SHP77 (cell line): ENCODE results near the gene STUB1.

Experiments used
- DNase-seq, 2 experiments: peaks; one replicate each; lab custom pipeline; 2025; lab: John Stamatoyannopoulos, UW

STUB1 gene

DNA sequence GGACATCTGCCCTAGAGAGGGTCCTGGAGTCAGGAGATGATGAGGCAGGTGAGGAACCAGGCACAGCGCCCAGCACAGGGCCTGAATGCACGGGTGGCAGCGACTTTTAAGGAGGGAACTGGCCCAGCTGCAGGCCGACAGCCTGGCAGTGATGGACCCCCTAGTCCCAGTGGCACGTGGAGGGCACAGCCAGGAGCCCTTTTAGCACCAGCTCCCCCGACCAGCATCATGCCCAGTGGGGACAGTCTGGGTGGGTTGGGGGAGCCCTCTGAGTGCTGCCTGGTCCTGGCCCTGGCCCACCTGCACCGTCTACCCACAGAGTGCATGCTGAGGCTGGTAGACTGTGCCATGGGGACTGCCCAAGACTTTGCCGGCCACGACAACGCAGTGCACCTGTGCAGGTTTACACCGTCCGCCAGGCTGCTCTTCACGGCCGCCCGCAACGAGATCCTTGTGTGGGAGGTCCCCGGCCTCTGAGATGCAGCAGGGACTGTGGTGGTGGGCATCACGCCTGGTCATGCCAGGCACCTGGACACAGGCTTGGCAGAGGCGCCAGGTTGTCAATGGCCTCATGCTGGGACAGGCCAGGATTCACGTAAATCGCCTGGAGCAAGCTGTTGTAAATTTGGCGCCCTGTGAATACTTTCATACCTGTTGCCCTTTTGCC, 13.0 kb upstream of the STUB1 start:
- DNase-seq = no peak

DNA sequence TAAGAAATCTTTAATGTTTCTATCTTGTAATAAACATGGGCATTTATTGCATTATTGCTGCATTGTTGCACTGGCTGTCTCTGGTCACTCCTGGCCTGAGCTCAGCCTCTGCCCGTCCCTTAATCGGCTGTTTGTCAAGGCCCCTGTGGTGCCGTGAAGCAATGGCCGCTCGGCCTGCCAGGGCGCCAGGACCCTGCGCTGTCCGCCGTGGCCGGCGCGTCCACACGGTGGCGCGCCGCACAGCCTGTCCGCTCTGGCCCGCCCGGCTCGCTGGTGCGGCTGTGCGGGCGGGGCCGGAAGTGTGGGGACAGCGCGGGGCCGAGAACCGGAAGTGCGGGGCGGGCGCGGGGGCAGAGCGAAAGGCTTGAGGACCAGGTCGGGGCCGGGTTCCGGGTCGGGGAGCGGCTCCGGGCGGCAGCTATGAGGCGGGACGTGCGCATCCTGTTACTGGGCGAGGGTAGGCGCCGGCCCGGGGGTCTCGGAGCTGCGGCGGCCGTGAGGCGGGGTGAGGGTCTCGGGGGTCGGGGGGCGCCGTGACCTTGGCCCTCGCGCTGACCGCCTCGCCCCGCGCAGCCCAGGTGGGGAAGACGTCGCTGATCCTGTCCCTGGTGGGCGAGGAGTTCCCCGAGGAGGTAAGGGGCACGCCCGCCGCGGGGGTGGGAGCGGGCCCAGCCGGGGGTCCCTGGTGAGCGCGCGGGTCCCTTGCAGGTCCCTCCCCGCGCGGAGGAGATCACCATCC, 12.3 kb upstream of the STUB1 start, which contains the start of gene RHOT2:
Gene RHOT2, plus strand, starts transcription at position 353 of the 739 bp plus-strand sequence. Its CDS starts 68 bp downstream, at position 421.
- peak; percentile 83 to 90 for DNase-seq

DNA sequence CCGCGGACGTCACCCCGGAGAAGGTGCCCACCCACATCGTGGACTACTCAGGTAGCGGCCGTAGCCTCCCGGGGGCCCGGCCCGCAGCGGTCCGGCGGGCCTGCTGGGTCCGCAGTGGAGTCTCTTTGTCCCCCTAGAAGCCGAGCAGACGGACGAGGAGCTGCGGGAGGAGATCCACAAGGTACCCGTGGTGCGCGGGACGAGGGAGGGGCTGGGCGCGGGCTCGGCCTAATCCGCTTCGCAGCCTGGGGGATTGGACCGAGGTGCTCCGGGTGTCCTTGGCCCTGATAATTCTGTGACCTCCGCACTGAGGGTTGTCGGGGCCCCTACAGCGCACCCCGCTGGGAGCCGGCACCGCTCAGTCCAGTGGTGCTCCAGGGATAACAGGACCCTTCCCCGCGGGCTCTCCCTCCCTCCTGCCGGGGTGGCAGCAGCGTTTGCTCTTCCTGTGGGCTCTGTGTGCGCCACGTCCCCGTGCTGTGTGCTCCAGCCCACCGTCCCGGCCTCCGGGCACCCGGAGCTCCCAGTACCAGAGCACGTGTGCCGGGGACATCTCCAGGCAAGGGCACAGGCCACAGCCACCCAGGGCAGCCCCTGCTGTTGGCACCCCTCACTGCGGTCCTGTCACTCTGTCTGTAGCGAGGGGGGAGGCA, 11.6 kb upstream of the STUB1 start:
- no peak for DNase-seq

DNA sequence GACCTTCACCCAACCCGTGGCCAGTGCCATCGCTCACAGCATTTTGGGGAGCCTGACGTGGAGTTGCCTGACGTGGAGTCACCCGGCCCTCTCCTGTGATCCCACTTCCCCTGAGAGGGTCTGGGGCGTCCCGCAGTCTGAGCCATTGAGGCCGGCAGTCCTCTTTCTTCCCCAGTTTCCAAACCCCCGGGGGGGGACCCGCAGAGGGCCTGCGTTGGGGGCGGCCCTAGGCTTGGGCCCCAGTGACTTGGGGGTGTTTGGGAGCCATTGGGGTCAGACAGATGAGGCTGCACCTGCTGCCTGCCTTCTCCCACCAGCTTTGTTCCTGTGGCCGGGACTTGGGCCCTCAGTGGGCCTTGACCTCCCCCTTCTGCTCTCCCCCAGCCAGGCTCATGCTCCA, 10.5 kb upstream of the STUB1 start:
- DNase-seq = no peak

DNA sequence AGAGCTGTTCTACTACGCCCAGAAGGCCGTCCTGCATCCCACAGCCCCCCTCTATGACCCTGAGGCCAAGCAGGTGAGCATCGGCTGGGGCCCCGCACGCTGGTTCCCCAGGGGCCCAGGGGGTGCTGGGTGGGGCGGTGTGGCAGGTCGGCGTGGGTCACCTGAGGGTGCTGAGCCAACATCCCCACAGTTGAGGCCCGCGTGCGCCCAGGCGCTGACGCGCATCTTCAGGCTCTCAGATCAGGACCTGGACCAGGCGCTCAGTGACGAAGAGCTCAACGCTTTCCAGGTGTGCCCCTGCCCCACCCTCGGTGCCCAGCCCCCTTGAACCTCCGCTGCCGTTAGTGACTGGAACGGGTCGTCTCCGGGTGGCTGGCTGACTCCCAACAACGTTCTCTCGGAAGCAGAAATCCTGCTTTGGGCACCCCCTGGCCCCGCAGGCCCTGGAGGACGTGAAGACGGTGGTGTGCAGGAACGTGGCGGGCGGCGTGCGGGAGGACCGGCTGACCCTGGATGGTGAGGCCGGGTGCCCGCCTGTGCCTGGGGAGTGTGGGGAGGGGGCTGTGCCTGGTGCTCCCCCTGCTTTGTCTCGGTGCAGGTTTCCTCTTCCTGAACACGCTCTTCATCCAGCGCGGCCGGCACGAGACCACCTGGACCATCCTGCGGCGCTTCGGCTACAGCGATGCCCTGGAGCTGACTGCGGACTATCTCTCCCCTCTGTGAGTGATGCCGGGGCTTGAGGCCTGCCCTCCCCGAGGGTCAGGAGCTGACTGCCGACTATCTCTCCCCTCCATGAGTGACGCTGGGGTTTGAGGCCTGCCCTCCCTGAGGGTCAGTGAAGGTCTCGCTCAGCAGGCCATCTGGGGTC, 9.5 kb upstream of the STUB1 start:
- DNase-seq = no peak

DNA sequence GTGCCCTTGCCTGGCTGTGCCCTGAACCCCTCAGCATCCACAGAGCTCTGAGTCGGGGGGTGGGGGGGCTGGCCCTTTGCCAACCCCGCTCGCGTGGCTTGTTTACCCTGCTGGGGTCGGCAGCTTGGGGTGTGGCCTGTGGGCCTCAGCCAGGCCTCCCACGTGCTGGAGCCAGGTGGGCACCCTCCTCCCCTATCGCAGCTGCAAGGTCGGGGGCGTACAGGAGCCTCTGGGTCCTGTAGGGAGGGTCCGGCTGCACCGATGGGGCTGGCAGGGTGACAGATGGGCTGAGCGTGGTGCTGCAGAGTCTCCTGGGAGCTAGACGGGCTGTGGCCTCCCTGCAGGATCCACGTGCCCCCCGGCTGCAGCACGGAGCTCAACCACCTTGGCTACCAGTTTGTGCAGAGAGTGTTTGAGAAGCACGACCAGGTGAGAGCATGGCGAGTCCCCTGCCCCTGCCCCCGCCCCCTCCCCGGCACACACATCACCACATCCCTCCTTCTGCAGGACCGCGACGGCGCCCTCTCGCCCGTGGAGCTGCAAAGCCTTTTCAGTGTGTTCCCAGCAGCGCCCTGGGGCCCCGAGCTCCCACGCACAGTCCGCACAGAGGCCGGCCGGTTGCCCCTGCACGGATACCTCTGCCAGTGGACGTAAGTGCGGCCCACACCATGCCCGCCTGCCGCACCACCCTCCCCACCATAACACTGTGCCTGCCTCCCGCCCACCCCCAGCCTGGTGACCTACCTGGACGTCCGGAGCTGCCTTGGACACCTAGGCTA, 8.7 kb upstream of the STUB1 start:
- no peak for DNase-seq

DNA sequence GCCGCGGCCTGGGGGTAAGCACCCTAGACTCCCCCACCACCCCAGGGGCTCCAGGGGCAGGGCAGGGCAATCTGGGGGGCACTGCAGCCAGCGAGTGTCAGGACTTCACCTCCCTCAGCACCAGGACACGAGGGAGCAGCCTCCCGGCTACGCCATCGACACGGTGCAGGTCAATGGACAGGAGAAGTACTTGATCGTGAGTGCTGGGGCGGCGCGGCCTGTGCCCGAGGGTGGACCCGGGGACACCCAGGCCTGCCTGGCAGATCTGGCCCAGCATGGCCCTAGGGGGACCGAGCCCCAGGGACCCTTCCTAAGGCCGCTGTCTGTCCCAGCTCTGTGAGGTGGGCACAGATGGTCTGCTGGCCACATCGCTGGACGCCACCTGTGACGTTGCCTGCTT, 7.8 kb upstream of the STUB1 start:
- no peak for DNase-seq

DNA sequence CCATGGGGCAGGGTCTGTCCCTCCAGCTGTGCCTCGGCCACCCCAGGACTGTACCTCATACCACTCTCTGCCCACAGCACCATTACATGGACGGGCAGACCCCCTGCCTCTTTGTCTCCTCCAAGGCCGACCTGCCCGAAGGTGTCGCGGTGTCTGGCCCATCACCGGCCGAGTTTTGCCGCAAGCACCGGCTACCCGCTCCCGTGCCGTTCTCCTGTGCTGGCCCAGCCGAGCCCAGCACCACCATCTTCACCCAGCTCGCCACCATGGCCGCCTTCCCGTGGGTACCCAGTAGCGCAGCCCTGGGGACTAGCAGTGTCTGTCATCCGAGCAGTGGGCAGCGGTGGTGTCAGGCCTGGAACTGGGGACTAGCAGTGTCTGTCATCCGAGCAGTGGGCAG, 7.4 kb upstream of the STUB1 start:
- DNase-seq = no peak

DNA sequence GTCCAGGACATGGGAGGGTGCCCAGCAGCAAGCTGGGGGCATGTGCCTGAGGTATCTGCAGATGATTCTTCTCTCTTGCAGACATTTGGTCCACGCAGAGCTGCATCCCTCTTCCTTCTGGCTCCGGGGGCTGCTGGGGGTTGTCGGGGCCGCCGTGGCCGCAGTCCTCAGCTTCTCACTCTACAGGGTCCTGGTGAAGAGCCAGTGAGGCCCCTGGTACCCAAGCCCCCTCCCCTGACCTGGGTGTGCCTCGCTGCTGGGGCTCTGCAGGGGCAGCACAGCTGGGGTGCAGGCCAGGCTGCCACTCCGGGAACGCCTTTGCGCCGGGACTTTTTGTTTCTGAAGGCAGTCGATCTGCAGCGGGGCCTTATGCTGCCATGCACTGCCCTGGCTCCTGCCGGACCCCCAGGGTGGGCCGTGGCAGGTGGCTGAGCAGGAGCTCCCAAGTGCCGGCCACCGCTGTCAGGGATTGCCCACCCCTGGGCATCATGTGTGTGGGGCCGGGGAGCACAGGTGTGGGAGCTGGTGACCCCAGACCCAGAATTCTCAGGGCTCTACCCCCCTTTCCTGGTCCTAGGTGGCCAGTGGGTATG, 6.7 kb upstream of the STUB1 start:
- no peak for DNase-seq

DNA sequence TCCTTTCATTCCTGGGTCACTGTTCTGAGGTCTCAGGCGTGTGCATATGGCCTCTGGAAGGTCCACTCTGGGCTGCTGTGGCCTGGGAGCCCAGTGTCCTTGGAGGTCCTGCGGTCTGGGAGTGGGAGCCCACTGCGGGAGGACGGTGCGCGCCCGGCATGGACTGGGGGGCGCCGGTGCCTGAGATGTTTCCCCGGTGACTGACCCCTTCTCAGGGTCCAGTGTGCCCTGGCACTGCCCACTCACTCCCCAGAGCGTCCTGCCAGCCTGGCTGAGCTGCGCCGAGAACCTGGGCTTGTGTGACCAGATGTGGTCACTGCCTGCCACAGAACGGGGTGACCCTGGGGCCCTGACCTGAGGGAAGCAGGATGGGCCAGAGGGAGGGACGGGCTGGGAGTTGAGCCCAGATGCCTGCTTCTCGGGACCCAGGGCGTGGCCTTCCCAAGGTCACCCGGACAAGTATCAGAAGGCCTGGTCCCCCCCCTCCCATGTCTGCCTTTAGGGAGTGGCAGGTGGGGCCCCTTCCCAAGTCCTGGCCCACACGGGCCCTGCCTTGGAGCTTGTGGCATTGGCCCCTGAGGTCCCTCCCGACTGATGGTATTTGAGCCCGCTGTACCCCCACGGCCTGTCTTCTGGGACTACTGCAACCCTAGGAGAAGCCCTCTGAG, 5.9 kb upstream of the STUB1 start:
- DNase-seq = no peak

DNA sequence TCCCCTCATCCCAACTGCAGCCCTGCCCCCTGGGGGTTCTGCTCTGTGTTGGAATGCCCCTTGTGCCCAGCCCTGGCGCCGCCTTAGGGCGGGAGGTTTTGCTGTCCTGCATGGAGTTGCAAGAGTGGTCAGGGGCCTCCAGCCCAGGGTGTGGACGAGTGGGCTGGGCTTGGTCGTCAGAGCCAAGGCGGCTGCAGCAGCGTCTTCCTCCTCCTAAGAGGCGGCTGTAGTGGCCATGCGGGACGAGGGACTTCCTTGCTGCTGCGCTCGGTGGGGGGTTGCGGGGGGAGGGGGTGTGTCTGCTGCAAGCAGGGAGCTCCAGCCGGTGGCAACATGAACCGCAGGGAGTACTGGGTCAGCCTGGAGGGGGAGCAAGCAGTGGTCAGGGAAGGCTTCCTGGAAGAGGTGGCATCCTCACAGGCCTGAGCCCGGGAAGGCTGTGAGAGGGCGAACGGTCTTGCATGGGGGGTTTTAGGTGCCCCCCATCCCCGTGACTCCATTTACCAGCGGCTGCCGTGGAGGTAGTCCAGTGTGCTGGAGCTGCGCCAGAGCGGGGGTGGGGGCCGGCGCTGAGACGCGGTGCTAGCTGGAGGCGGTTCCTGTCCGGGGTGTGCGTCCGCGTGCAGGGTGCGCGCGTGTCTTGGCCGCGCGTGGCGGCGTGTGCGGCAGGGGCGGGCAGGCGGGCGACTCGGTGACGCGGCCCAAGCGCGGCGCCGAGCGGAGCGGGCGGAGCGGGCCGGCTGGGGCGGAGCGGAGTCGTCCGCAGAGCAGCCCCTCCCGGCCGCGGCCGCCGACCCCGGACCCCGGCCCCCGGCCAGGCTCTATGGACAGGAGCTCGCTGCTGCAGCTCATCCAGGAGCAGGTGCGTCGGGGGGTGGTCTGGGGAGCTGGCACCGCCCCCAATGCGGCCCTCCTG, 5.0 kb upstream of the STUB1 start, which contains the start of gene RHBDL1:
Gene RHBDL1, plus strand, starts transcription at position 704 of the 916 bp plus-strand sequence. Its CDS starts 120 bp downstream, at position 824.
- DNase-seq = no peak

DNA sequence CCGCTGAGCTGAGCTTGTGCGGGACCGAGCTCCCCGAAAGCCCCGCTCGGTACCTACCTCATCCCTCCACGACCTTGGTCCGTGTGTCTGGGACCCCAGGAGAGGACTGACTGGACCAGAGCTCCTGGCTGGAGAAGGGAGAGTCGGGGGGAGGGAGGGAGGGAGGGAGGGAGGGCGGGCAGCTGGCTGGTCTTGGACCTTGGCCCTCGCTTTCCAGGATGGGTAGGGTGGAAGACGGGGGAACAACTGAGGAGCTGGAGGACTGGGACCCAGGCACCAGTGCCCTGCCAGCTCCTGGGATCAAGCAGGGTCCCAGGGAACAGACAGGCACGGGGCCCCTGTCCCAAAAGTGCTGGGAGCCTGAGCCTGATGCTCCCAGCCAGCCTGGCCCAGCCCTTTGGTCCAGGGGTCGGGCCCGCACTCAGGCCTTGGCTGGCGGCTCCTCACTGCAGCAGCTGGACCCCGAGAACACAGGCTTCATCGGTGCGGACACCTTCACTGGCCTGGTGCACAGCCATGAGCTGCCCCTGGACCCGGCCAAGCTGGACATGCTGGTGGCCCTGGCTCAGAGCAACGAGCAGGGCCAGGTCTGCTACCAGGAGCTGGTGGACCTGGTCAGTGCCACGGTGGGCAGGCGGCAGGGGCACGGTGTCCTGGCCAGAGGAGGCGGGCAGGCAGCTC, 4.2 kb upstream of the STUB1 start:
- DNase-seq = no peak

DNA sequence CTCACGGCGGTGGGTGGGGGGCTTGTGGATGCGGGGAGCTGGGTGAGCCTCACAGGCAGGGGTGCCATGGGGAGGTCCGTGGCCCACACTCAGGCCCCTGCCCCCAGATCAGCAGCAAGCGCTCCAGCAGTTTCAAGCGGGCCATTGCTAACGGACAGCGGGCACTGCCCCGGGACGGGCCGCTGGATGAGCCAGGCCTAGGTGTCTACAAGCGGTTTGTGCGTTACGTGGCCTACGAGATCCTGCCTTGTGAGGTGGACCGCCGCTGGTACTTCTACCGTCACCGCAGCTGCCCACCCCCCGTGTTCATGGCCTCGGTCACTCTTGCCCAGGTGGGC, 3.7 kb upstream of the STUB1 start:
- no peak for DNase-seq

DNA sequence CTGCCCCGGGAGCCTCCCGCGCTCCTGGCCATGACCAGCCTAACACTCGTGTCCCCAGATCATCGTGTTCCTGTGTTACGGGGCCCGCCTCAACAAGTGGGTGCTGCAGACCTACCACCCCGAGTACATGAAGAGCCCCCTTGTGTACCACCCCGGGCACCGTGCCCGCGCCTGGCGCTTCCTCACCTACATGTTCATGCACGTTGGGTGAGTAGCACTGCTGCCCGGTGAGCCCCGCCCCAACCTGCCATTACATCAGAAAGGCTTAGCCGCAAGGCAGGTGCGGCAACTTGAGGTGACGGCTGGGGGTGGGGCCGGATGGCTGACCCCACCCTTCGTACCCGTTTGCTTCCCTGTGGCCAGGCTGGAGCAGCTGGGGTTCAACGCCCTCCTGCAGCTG, 3.3 kb upstream of the STUB1 start:
- no peak for DNase-seq

DNA sequence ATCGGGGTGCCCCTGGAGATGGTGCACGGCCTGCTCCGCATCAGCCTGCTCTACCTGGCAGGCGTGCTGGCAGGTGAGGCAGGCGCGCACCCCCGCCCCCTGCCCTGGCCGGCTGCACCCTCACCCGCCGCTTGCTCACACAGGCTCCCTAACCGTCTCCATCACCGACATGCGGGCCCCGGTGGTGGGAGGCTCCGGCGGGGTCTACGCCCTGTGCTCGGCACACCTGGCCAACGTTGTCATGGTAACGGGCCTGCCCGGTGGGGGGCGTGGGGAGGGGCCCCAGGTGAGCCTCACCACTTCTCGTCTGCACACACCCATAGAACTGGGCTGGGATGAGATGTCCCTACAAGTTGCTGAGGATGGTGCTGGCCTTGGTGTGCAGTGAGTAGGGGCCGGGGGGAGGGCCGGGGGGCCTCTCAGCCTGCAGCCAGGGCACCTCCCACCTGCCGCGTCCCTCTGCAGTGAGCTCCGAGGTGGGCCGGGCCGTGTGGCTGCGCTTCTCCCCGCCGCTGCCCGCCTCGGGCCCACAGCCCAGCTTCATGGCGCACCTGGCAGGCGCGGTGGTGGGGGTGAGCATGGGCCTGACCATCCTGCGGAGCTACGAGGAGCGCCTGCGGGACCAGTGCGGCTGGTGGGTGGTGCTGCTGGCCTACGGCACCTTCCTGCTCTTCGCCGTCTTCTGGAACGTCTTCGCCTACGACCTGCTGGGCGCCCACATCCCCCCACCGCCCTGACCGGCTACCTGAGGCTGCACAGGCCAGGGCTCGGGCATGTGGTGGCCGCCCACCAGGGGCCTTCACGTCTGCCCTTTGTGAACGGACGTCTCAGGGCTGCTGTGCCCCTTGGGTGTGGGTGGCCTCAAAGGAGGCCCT, 2.7 kb upstream of the STUB1 start:
- no peak for DNase-seq

DNA sequence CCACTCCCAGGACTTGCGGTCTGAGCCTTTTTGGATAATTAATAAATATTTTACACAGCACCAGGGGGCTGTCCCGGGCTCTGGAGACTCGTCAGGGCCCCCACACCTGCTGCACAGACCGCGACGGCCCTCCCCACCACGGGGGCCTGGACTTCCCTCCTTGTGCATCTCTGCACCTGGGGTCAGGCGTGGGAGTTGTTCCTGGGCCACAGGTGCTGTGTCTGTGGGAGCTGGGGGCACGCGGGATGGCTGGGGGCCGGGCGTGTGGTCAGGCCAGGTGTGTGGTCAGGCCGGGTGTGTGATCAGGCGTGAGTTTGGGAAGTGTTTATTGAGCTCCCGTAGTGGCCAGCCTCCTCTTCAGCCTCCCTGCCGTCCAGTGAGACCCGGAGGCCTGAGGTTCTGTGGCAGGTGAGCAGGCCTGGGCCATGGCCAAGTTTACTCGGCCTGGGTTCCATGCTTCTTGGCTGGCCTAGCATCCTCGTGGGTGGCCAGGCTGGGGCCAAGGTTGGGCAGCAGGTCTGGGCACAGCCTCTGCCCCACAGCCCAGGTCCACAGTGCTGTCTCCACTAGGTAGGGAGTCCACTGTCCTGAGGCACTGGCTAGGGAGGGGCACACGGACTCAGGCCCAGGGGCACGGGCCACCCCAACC, 1.9 kb upstream of the STUB1 start:
- no peak for DNase-seq
